HuH-7 (cell line): ENCODE results near the gene MOB3A.
"Not testable (repeated sequence)": the region's sequence is repeated elsewhere in the genome, so short reads cannot be mapped to it uniquely, and the experiment has no call there.

Source experiments
- DNase-seq: peaks from one replicate; pipeline ENCODE4 v3.0.0; 2011; ENCODE audit warnings: low spot score

Gene MOB3A

GRCh38 chr19:2034253-2034652, 61.9 kb downstream of the MOB3A start:
- DNase-seq = not testable (repeated sequence)

GRCh38 chr19:2033825-2034159, 62.3 kb downstream of the MOB3A start:
- no peak for DNase-seq

GRCh38 chr19:2033115-2033824, 62.9 kb downstream of the MOB3A start:
- no peak for DNase-seq

GRCh38 chr19:2032296-2032941, 63.7 kb downstream of the MOB3A start:
- DNase-seq = no peak

GRCh38 chr19:2027361-2027760, 68.8 kb downstream of the MOB3A start:
- DNase-seq = no peak

- DNase-seq = no peak
These were observed 69.4 kb downstream of the MOB3A start for GRCh38 chr19:2026770-2027169.

- no peak for DNase-seq
These were observed 73.8 kb downstream of the MOB3A start for GRCh38 chr19:2022289-2022688.

GRCh38 chr19:2021453-2022140, 74.5 kb downstream of the MOB3A start:
- no peak for DNase-seq
